PFSK-1 (cell line): ENCODE measurements around the gene RBP7.

Experiments used
- POLR2AphosphoS5 ChIP-seq: IDR thresholded peaks from 2 replicates; pipeline ENCODE4 v1.6.1; 2012; ENCODE audit warnings: low read depth, mild to moderate bottlenecking, control low read depth, low read length, moderate library complexity
- SIN3A ChIP-seq: IDR thresholded peaks from 2 replicates; pipeline ENCODE4 v1.6.1; 2012; ENCODE audit warnings: mild to moderate bottlenecking, low read length, moderate library complexity, borderline replicate concordance; ENCODE audit not compliant: insufficient read depth
- TAF1 ChIP-seq: IDR thresholded peaks from 2 replicates; pipeline ENCODE4 v1.6.1; 2012; ENCODE audit warnings: low read length, control low read depth, borderline replicate concordance; ENCODE audit not compliant: insufficient read depth
- TF ChIP-seq, protein P1 (sequence below), 2 experiments: IDR thresholded peaks; 2 replicates each; pipeline versions ENCODE4 v1.6.1 to v1.8.0; 2011 to 2012; ENCODE audit warnings: low read depth in 2 of 2, low read length in 2 of 2, control low read depth in 1 of 2, inconsistent platforms in 1 of 2, mild to moderate bottlenecking in 1 of 2, moderate library complexity in 1 of 2; ENCODE audit not compliant: insufficient read depth in 1 of 2

DNA sequence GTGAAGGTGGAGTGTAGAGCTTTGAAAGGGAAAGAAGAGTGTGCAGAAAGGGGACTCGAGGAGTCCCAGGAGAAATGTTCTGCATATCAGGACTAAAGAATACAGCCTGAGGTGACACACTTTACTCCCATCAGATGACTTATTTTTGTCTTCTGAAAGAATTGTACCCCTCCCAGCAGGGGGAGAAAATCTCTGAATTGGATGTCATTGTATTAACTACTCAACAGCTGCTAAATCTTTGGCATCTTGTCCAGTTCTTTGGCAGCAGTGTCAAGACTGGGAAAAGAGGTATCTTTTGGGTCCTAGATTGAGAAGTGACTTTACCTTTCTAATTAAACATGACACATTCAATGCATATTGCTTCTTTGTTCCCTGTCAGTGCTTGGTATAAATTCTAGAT lies 54.6 kb downstream of the RBP7 start:
- TF ChIP-seq, protein P1, sequence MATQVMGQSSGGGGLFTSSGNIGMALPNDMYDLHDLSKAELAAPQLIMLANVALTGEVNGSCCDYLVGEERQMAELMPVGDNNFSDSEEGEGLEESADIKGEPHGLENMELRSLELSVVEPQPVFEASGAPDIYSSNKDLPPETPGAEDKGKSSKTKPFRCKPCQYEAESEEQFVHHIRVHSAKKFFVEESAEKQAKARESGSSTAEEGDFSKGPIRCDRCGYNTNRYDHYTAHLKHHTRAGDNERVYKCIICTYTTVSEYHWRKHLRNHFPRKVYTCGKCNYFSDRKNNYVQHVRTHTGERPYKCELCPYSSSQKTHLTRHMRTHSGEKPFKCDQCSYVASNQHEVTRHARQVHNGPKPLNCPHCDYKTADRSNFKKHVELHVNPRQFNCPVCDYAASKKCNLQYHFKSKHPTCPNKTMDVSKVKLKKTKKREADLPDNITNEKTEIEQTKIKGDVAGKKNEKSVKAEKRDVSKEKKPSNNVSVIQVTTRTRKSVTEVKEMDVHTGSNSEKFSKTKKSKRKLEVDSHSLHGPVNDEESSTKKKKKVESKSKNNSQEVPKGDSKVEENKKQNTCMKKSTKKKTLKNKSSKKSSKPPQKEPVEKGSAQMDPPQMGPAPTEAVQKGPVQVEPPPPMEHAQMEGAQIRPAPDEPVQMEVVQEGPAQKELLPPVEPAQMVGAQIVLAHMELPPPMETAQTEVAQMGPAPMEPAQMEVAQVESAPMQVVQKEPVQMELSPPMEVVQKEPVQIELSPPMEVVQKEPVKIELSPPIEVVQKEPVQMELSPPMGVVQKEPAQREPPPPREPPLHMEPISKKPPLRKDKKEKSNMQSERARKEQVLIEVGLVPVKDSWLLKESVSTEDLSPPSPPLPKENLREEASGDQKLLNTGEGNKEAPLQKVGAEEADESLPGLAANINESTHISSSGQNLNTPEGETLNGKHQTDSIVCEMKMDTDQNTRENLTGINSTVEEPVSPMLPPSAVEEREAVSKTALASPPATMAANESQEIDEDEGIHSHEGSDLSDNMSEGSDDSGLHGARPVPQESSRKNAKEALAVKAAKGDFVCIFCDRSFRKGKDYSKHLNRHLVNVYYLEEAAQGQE (IDR thresholded peaks at IDR 0.05; ENCODE audit: insufficient read depth in 1 of 2, low read depth in 2 of 2, low read length in 2 of 2) = no peak
- TF ChIP-seq SIN3A = no peak
- TF ChIP-seq POLR2AphosphoS5 = no peak
- TF ChIP-seq TAF1 = no peak
